HG03432 (cell line): ENCODE measurements around the gene AOAH.
A peak's percentile ranks its signal among the peaks of the same experiment; 100 is the strongest.

Source experiments
- ATAC-seq: cut with Tn5 transposase; IDR thresholded peaks from one replicate; pipeline ENCODE4 v1.9.1; 2021; ENCODE audit warnings: mild to moderate bottlenecking, moderate library complexity; ENCODE audit not compliant: unreplicated experiment

Gene AOAH, protein sequence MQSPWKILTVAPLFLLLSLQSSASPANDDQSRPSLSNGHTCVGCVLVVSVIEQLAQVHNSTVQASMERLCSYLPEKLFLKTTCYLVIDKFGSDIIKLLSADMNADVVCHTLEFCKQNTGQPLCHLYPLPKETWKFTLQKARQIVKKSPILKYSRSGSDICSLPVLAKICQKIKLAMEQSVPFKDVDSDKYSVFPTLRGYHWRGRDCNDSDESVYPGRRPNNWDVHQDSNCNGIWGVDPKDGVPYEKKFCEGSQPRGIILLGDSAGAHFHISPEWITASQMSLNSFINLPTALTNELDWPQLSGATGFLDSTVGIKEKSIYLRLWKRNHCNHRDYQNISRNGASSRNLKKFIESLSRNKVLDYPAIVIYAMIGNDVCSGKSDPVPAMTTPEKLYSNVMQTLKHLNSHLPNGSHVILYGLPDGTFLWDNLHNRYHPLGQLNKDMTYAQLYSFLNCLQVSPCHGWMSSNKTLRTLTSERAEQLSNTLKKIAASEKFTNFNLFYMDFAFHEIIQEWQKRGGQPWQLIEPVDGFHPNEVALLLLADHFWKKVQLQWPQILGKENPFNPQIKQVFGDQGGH

DNA sequence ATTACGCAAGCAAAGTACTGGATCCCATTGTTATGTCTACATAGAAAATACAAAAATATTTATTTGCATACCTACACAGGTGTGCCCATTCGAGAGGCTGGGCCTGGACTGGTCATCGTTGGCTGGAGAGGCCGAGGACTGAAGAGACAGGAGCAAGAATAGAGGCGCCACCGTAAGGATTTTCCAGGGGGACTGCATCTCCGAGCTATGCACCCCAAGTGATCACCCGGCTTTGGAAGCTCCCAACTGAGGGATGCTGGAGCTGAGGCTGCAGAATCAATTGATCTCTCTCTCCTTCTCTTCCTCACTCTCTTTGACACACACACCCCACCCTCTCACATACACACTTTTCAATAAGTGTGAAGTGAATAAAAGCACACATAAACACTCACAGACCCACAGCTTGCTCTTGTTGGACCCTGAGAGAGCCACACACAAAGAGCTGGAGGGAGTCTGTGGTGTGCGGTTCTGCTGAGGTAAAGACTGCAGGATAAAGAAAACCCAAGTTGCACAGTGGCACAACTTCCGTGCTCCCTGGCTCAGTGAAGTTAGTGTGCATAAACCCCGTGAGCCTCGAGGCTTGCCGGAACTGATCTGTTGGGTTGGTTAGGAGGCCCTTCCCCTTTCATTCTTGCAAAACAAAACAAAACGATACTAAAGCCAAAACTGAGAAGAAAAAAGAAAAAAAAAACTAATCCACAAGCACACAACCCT is at the start of gene AOAH:
Gene AOAH, minus strand, starts transcription at position 544 of the 714 bp plus-strand sequence. Its CDS starts 346 bp downstream, at position 198.
- ATAC-seq: peak; percentile 94

DNA sequence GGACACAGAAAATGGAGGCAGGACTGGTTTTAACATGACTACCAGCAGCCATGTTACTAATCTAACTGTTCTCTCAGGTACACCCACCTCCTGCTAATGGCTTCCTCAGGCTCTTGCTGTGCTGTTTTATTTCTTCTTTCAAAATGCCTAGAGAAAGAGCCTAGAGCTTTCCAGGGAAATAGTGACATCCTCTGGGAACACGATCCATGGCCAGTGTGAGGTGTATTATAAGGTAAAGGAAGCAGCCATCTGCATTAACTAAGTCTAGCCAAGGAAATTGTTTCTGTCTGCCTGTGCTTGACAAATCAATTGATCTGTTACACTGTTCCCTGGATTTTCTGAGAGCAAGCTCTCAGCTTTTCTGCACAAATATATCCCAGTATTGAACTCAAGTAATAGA is 42.2 kb upstream of the AOAH start:
- ATAC-seq: no peak

DNA sequence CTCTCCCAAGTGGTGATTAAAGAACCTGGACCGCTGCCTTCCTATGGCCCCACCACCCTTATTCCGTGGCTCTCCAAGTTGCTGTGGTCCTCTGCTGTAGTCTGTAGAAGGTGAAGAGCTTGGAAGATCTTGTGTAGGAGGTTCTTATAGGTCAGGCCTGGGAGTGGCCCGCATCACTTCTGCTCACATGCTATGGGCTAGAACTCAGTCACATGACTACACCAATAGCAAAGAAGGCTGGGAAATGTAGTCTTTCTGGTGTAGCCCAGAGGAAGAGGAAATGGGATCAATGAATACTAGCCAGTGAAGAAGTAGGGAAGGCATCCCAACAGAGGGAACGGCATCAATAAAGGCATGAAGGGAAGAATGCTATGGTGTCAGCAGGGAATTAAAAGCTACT is 41.3 kb upstream of the AOAH start:
- no peak for ATAC-seq

DNA sequence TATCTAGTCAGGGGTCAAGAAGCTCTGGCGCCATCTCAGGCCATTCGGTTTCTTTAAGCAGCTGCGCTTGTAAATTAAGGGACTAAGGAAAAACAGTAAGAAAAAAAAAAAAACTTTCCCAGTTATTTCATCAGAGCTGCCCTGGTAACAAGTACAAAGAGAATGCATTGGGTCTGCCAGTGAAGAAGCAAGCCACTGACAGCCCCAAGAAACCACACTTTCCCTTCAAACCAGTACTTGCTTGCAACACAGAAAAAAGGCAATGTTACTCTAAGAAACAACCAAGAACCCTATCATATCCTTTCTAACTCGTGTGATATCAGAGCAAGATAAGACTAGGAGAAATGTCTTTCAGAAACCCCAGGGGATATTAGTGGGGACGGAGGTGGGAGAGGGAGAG is 40.6 kb upstream of the AOAH start:
- no peak for ATAC-seq

DNA sequence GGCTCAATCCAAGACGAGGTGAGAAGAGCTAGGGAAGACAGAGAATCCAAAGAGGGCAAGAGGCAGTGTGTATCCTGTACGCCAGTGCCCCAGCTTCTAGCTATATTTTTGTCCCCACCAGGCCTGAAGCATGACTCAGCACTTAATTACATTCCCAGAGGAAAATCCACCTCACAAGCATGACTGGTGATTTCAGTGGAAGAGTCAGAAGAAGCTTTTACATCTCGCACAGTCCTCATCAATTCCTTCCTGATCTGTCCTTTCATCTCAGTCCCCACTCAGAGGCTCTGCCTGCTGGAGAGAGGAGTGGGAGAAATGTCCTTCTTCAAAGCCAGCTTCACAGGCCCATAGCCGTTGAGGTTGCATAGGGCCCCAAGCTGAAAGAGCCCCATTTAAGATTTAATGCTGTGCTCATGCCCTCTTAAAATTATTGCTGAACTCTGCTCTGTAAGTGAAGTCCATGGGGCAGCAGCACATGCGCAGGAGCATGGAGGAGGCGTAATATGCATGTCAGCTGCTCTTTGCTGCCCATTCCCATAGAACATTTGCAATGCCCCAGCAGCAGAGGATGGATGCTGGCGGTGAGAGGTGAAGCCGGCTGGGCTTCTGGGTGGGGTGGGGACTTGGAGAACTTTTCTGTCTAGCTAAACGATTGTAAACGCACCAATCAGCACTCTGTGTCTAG is 39.0 kb upstream of the AOAH start:
- no peak for ATAC-seq

DNA sequence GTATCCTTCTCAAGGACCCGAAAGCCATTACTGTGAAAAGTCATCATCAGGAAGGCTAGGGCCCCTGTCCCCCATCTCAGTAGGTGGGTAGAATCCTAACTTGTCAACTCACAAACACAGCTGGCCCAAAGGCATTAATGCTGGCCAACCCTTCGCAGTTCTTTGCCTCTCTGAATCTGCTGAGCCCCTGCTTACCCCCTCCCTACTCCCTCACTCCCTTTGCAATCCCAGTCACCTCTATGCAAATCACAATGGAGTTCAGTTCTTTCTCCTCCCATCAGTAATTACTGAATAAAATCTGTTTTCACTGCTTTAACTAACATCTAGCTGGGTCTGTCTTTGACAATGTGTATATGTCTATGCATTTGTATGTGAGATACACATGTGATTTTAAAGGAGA is 38.1 kb upstream of the AOAH start:
- ATAC-seq: no peak

DNA sequence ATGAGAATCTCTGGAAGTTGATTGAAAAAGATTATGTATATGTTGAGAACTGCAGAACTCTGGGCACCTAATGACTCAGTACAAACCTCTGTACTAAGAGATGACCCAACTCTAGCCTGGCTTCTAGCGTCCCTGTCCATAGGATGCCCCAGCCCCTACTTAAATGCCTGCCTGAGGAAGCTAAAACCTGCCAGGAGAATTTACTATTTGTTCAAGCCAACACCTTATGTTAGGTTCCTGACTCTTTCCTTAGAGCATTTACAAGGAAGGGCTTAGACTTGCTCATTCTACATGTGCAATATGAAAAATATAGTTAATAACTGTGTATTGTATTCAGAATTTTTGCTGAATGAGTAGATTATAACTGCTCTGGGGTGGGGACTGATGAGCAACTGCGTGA is 37.5 kb upstream of the AOAH start:
- no peak for ATAC-seq

DNA sequence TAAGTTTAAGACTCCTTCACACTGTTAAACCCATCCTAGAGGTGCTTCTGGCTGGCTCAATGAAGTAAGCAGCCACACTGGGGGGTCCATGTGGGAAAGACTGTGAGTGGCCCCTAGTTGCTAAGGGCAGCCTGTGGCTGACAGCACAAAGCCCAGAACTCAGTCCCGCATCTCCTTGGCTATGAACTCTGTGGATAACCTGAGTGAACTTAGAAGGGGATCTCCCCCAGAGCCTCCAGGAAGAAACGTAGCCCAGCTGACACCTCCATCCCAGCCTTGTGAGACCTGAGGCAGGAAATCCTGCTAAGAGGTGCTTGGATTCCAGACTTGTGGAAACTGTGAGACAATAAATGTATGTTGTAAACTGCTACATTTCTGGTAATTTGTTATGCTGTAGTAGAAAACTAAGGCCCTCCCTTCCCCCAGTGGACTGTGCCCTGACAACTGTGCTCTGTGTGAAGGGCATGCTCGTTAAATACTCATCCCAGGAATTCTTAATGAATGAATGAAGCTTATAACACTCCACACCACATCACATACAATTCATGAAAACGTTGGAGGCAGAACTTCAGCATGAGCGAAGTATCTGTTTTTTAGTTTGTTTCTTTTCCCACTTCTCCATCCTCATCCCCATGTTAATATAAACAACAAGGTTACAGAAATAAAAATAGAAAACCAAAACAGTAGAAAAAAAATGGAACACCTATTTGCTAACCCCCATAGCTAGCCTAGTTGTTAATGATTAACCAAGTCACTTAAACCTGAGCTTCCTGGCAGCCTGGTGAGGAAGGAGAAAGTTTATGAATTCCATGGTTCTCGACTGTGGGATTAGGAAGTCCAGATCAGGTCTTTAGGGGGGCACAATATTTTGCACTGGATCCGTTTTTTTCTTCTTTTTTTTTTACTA is 36.8 kb upstream of the AOAH start:
- no peak for ATAC-seq

DNA sequence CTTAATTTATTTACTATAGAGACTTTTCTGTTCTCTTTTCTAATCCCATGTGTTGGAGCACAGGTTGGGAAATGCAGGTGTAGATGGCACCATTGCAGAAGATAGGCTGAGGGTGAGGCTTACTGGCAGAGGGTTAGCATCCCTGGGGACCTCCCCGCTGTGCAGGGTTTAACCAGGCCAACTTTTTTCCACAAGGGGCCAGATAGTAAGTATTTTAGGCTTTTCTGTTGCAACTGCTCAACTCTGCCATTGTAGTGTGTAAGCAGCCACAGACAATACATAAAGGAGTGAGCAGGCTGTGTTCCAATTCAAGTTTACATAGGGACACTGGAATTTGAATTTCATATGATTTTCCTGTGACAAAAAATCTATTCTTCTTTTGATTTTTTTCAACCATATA is 34.6 kb upstream of the AOAH start:
- ATAC-seq: no peak

DNA sequence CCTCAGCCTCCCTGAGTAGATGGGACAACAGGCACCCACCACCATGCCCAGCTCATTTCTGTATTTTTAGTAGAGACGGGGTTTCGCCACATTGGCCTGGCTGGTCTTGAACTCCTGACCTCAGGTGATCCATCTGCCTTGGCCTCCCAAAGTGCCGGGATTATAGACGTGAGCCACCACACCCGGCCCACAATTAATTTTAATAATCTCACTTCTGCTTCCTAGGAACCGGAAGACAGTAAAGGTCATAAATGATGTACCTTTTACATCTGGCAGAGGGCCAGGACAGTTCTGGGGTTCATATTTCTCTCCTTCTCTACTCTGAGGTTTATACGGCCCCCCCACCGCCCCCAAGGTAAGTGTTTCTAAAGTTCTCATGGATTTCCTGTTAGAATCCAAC is 31.2 kb upstream of the AOAH start:
- ATAC-seq: no peak

DNA sequence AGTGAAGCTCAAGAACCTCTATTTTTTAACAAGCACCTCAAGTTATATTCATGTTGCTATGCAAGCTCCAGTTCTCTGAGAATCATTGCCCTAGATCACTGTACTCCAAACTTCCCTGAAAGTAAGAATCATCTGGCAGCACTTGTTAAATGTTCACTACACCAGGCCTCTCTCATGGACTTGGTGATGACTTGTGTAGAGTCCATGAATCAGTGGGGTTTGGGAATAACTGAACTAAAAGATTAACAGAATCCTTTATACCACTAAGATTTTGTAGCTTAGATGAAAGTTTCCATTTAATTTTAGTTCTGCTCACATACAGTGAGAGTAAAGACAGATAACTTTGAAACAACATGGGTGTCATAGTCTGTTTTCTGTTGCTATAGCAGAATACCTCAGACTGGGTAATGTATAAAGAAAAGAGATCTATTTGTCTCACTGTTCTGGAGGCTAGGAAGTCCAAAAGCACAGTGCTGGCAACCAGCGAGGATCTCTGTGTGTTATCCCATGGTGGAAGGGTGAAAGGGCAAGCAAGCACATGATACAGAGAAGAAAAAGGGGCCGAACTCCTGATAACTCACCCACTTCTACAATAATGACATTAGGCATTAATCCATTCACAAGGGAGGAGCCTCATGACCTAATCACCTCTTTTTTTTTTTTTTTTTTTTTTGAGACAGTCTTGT is 27.9 kb upstream of the AOAH start:
- ATAC-seq: no peak

DNA sequence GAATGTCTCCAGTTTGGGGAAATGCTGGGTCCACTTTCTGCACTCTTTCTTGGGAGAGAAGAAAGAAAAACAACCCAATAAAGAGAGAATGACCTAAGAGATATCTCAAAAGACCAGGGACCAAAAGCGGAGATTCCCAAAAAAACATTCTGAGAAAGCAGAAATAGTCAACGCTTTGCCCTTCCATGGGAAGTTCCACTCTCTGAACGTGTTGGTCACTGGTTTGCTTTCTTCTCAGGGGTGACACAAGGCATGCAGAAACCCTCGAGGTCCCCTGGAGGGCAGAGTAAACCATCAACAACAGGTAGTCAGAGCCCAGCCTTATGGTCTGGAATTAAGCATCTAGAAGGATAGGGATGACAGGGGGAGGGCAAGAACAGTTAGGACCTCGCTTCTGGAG is 26.2 kb upstream of the AOAH start:
- no peak for ATAC-seq

DNA sequence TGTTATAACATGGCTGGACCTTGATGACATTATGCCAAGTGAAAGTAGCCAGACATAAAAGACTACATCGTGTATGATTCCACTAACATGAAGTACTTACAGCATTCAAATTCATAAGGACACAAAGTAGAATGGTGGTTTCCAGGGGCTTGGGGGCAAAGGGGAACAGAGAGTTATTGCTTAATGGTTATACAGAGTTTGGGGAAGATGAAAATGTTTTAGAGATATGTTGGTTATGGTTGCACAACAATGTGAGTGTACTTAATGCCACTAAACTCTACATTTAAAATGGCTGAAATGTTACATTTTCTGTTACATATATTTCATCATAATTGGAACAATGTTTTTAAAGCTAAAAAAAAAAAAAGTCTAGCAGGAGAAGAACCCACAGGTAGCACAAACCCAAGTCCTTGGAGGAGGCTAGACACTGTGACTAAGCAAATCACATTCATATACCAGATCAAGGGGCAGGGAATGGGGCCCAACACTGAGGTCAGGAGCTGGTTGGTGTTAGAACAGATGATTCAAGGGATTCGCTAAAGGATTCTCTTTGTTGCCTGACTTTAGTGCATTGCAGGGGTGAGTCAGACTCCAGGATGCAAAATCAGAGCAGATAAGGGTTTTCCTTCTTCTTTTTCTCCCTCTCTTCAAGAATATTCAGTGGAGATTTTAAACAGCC is 25.1 kb upstream of the AOAH start:
- ATAC-seq: no peak

DNA sequence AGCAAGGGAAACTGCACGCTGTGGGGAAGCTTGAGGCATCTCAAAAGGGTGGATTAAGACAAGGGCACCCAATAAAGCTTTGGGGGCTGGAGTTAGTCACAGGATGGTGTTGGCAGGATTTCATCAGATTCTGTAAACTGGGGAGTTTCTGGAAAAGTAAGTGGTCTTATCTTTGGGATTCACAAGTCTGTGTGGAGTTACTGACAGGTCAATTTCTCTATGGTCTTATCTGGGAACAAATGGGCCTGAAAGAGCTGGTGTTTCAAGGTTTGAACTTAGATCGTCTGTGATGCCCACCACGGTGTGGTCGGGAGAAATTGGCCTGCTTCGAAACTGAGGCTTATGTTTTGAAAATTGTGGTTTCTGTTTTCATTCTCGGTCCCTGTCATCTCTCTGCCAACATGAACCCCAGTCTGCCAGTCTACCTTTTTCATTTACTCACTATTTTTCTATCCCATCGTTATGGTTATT is 23.8 kb upstream of the AOAH start:
- ATAC-seq: peak; percentile 48

DNA sequence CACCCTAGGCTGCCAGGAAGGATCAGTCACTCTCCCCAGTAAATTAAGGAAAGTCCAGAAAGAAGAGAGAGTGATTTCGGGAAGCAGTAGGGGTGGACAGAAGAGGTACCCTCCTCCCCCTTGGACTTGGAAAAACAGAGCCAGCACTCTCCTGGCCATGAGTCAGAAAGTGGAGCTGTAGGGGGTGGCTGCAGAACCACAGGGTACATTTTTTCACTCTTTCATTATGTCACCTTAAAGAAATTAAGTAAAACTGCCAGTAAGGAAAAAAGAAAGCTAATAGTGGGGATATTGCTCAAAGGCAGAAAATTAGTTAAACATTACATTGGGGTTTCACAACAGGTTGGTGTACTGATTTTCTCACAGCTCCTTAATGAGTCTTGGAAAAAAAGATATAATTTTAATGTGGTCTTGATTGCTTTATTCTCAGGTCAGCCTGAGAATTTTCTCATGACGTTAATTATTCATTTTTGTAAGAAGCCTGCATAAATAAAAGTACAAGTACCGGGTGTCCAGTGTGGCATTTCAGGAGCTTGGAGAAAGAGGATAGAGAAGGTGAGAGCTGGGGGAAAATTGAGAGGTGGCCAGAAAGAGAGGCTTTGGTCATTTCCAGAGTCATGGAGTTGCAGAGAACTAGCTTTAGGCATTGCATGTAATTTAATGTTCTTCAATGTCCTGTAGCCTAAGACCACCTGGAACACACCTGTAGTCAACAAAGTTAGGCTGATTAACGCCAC is 23.2 kb upstream of the AOAH start:
- no peak for ATAC-seq

DNA sequence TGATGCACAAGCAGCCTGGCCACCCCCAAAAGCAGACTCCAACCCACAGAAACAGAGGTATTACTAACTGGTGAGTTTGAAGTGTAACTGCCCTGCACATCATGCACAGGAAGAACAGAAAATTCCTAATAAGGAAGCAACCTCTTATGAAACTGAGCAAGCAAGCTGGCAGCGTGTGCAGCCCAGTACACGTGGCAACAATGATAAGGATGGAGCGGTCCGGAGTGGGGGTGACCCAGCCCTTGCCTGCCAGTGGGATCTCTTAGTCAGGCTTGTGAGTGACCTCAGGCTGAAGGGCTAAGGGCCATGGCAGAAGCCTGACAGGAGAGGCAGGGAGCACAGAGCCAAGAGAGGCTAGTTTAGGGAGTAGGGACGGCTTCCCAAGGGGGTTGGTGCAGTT is 22.1 kb upstream of the AOAH start:
- ATAC-seq: no peak

DNA sequence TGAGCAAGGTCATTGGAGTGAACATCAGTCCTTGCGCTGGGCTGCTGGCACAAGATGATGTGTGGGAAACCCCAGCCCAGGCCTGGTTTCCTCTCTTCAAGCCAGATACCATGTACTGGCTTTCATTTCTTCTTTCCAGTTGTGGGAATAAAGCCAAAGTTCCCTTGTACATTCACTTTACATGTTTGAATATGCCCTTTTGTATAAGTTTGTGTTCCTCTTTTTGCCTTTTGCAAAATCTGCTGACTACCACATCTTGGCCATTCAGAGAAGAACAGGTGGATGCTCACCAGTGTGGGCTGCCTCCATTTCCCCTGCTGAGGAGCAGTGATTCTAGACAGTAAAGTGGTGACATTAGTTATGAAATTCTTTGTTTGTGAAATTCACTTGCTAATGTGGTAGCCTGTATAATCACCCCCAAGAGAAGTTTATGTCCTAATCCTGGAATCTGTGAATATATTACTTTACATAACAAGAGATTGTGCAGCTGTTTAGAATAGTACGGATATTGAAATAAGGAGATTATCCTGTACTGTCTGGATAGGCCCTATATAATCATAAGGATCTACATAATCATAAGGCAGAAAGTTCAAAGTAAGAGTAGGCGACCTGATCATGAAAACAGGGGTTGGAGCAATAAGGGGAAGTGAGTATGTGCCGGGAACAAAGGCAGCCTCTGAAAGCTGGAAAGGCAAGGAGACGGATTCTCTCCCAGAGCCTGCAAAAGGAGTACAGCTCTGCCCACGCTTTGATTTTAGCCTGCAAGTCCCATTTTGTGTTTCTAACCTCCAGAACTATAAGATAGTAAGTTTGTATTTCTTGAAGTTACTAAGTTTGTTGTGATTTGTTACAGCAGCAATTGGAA is 18.8 kb upstream of the AOAH start:
- ATAC-seq: peak; percentile 68

DNA sequence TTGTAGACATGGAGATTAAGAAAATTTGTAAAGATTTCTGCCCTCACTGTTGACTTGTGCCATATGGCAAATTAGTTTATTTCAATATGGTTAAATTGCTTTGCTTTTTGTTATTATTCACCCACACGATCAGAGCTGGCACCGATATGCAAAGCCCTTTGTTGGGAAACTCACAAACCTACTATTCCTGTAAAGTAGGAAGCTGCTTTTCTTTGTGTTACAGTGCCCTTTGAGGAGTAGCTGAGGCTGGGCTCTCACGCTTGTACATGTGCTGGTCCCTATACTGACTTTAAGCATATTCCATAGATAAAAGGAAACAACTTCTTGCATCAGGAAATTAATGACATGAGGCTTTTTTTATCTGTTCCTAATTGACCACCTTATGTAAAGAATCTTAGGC is 17.6 kb upstream of the AOAH start:
- no peak for ATAC-seq
